Mammary epithelial cell (primary cell): ENCODE data around the gene GJB2.

Source experiments
- CTCF ChIP-seq, 2 donors: IDR thresholded peaks in 1 of 2; conservative IDR thresholded peaks in 1 of 2; 2 replicates each; pipeline ENCODE4 v1.5.1; 2011 to 2012; ENCODE audit warnings: inconsistent platforms in 2 of 2, low read length in 2 of 2, mild to moderate bottlenecking in 2 of 2, control low read depth in 1 of 2, low read depth in 1 of 2; ENCODE audit not compliant: insufficient read depth in 1 of 2; ENCODE audit errors: extremely low read depth in 1 of 2
- EZH2 ChIP-seq: IDR thresholded peaks from 2 replicates; pipeline ENCODE4 v1.6.1; 2012; ENCODE audit warnings: low read length, inconsistent platforms, borderline replicate concordance

- TF ChIP-seq EZH2, result no peak
- no peak for TF ChIP-seq CTCF (conservative IDR thresholded peaks at IDR 0.05 in 1 of 2, IDR thresholded peaks at IDR 0.05 in 1 of 2; ENCODE audit: extremely low read depth in 1 of 2, insufficient read depth in 1 of 2, low read depth in 1 of 2, low read length in 2 of 2)
These were observed 1.2 kb downstream of the GJB2 start for GRCh38 chr13:20191311-20192157.
